ENCODE measurements around the gene GOLGA8K.
"Not testable (repeated sequence)": the region's sequence is repeated elsewhere in the genome, so short reads cannot be mapped to it uniquely, and the experiment has no call there.

The GOLGA8K gene

GRCh38 chr15:32350563-32351220 is 52.4 kb downstream of the GOLGA8K start:
- DNase-seq: not testable (repeated sequence)

GRCh38 chr15:32347037-32347436 is 56.1 kb downstream of the GOLGA8K start:
- not testable (repeated sequence) for DNase-seq

- DNase-seq: not testable (repeated sequence)
These were observed 57.0 kb downstream of the GOLGA8K start for GRCh38 chr15:32345978-32346547.

DNA sequence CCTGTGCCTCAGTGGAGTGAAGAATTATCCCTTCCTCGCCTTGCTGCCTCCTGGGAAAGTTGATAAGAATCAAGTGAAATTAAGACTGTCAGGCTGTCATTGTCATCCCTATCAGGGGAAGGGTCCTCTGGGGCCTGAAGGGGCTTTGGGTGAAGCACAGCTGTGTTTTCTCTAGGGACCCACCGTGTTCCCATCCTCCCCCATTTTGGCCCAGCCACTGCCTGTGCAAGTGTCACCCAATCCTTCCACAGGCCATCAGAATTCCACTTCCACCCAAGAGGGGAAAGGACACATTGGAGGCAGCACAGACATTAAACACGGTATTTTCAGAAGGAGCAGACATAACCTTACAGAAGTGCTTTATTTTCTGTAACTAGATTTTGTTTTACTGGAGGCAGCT is 59.2 kb downstream of the GOLGA8K start:
- not testable (repeated sequence) for DNase-seq

Measured in fibroblast of skin of abdomen (primary cell).